Measurements from ENCODE around the gene TNFAIP8.

GRCh38 chr5:119330367-119331183, 25.2 kb upstream of the TNFAIP8 start:
- TF ChIP-seq POLR2AphosphoS5 (IDR thresholded peaks at IDR 0.05; ENCODE audit: low read depth, low read length), result no peak
- TF ChIP-seq CTCF (IDR thresholded peaks at IDR 0.05), result no peak
